ENCODE results near the gene CLEC16A.

CLEC16A gene

DNA sequence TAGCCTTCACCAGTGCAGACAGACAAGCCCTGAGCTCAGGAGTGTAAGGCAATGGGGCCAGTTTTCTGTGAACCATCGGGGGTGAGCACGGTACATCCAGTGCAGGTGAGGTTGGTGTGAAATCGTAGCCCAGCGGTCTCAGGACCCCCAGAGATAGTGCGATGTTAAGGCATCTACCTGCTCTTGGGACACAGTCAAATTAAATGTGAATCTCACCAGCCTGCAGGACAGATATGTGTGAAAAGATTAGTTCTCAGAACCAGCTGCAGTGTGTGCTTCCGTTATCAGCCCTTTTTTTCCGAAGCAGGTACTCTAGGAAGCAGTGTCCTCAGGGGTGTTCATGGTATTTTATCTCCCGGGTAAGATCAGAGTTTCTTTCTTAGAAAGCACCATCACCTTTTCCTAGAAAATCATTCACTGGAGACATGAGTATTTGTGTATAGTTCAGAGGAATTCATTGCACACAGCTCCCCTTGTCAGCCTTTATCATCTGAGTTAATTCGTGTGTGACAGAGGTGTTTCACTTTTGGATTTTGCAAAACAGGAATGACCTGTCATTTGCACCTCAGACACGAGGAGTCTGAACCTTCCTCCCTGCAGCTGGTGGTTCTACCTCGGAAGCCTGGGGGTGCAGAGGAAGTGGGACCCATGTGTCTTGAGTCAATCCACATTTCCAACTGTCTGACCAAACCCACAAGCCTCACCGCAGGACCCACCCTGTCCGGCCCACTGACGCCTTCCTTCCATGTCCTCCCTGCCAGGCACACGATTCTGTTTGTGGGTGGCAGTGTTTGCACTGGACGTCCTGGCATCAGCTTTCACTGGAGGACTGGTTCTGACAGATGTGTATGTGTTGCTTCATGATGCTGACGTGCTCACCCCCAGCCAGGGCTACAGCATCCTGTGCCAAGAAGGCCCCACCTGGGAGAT lies 107.8 kb downstream of the CLEC16A start:
- no peak for TF ChIP-seq CTCF (conservative IDR thresholded peaks at IDR 0.05; ENCODE audit: low read depth, low read length)
- Histone ChIP-seq H3K27me3 (ENCODE audit: insufficient read depth, low read depth) (no peaks in the 10 kb centered on the region), H3K9ac (no peak overlapping the region), H3K4me3 (IDR thresholded peaks at IDR 0.05; ENCODE audit: insufficient read depth, low read depth, low read length) (no peak overlapping the region), H3K4me1 (ENCODE audit: low read depth, poor library complexity, severe bottlenecking) (peaks cover 12% of the 10 kb centered on the region), H4K20me1 (ENCODE audit: insufficient read depth) (no peaks in the 10 kb centered on the region), H3K36me3 (ENCODE audit: insufficient read depth) (no peaks in the 10 kb centered on the region), H2AFZ (ENCODE audit: low read depth) (no peak overlapping the region), H3K4me2 (no peak overlapping the region), H3K79me2 (ENCODE audit: insufficient read depth, low read depth) (no peaks in the 10 kb centered on the region), H3K27ac (no peak overlapping the region)

DNA sequence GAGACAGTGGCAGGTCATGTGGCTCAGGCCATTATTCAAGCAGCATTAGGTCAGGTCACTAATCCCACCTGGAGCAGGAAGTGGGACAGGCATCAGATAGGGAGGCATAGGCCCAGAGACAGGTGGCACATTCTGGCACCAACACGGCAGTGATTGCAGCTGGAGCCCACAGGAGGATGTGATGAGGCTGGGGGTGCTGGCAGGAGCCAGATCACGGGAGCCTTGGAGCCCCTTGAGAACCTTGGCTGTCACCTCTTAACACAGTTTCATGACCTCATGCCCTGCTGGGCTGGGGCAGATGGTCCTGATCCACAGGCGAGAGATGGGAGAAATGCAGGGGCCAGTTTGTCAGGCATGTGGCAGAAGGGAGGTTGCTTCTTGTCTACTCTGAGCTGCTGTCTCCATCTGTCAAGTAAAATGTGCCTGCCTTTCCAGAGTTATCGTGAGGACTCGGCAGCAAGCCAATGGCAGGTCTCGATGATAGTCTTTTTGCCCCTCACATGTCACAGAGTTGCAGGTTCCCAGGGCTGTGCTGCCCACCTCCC lies 109.6 kb downstream of the CLEC16A start:
- H3K4me3 ChIP-seq (IDR thresholded peaks at IDR 0.05; ENCODE audit: insufficient read depth, low read depth, low read length) = no peak overlapping the region
- H3K4me1 ChIP-seq (ENCODE audit: low read depth, poor library complexity, severe bottlenecking) = peaks cover 12% of the 10 kb centered on the region
- no peaks in the 10 kb centered on the region for H4K20me1 ChIP-seq (ENCODE audit: insufficient read depth)
- no peak overlapping the region for H3K9ac ChIP-seq
- no peak overlapping the region for H3K4me2 ChIP-seq
- H3K79me2 ChIP-seq (ENCODE audit: insufficient read depth, low read depth) = no peaks in the 10 kb centered on the region
- no peak for TF ChIP-seq CTCF (conservative IDR thresholded peaks at IDR 0.05; ENCODE audit: low read depth, low read length)
- no peaks in the 10 kb centered on the region for H3K27me3 ChIP-seq (ENCODE audit: insufficient read depth, low read depth)
- H2AFZ ChIP-seq (ENCODE audit: low read depth) = no peak overlapping the region
- H3K36me3 ChIP-seq (ENCODE audit: insufficient read depth) = no peaks in the 10 kb centered on the region
- no peak overlapping the region for H3K27ac ChIP-seq

- H3K9ac ChIP-seq = no peak overlapping the region
- H3K4me1 ChIP-seq (ENCODE audit: low read depth, poor library complexity, severe bottlenecking) = peaks cover 12% of the 10 kb centered on the region
- no peak overlapping the region for H3K27ac ChIP-seq
- H4K20me1 ChIP-seq (ENCODE audit: insufficient read depth) = no peaks in the 10 kb centered on the region
- no peaks in the 10 kb centered on the region for H3K36me3 ChIP-seq (ENCODE audit: insufficient read depth)
- H3K4me3 ChIP-seq (IDR thresholded peaks at IDR 0.05; ENCODE audit: insufficient read depth, low read depth, low read length) = no peak overlapping the region
- no peaks in the 10 kb centered on the region for H3K27me3 ChIP-seq (ENCODE audit: insufficient read depth, low read depth)
- peak overlapping the region; percentile 22 for H3K4me2 ChIP-seq
- H3K79me2 ChIP-seq (ENCODE audit: insufficient read depth, low read depth) = no peaks in the 10 kb centered on the region
- TF ChIP-seq CTCF (conservative IDR thresholded peaks at IDR 0.05; ENCODE audit: low read depth, low read length) = no peak
- H2AFZ ChIP-seq (ENCODE audit: low read depth) = no peak overlapping the region
These were observed 112.0 kb downstream of the CLEC16A start for GRCh38 chr16:11056090-11056992.

DNA sequence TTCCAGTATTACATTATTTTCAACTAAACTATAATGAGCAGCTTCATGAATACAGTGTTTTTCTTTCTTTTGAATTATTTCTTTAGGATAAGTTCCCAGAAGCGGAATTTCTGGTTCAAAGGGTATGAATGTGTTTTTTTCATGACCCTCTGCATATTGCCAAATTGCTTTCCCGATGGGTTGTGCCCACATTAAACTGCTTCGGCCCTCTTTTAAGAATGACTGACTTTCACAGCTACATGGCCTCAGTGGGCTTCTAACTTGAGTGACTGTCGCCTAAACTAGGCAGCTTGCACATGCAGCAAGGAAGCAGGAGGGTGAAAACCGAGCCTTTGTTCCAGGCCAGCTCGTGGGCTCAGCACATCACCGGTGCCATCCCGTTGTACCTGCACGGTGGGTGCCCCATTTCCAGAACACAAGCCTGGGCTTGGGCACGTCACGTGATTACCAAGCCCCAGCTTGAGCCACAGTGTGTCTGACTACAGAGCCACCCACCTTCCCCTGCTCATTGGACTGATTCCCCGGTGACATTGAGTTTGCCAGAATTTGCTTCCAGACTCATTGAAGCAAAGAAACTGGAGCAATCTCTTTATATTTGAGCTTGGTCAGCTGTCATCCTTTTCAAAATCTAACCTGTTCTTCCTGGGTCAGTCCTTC lies 112.8 kb downstream of the CLEC16A start:
- Histone ChIP-seq H2AFZ (ENCODE audit: low read depth) (no peak overlapping the region), H4K20me1 (ENCODE audit: insufficient read depth) (no peaks in the 10 kb centered on the region), H3K9ac (no peak overlapping the region), H3K4me2 (no peak overlapping the region), H3K27ac (no peak overlapping the region), H3K4me3 (IDR thresholded peaks at IDR 0.05; ENCODE audit: insufficient read depth, low read depth, low read length) (no peak overlapping the region), H3K79me2 (ENCODE audit: insufficient read depth, low read depth) (no peaks in the 10 kb centered on the region), H3K27me3 (ENCODE audit: insufficient read depth, low read depth) (no peaks in the 10 kb centered on the region), H3K4me1 (ENCODE audit: low read depth, poor library complexity, severe bottlenecking) (peaks cover 12% of the 10 kb centered on the region), H3K36me3 (ENCODE audit: insufficient read depth) (no peaks in the 10 kb centered on the region)
- TF ChIP-seq CTCF (conservative IDR thresholded peaks at IDR 0.05; ENCODE audit: low read depth, low read length) = no peak
